ENCODE measurements around the gene TCP11L2.

GRCh38 chr12:106303202-106303820 is 778 bp downstream of the TCP11L2 start:
- TF ChIP-seq CTCF (IDR thresholded peaks at IDR 0.05): peak in 1 of 4 experiments; percentile 14
- TF ChIP-seq POLR2A (IDR thresholded peaks at IDR 0.05): peak; percentile 20 to 28

Data from uterus (tissue), 2 donors.